Measurements from ENCODE around the gene MYEOV.

The MYEOV gene

DNA sequence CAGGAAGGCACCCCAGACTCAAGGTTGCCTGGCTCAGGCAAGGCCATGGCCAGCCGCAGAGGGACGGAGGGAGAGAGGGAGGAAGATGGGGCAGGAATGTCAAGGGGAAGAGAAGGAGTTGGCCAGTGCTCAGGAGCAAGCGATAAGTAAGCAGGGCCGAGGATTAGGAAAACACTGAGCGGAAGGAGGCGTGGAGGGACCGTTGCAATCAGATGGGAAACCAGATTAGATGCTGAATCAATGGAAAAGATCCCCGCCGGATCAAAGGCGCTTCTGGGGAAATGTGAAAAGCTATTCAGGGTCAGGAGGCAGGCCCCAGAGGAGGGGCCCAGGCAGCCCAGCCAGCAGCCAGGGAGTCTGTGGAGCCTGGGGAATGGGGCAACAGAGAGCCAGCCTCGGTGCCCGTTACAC lies 26.6 kb upstream of the MYEOV start:
- no peak for DNase-seq

- DNase-seq = no peak
These were observed 25.0 kb upstream of the MYEOV start for GRCh38 chr11:69268911-69269310.

DNA sequence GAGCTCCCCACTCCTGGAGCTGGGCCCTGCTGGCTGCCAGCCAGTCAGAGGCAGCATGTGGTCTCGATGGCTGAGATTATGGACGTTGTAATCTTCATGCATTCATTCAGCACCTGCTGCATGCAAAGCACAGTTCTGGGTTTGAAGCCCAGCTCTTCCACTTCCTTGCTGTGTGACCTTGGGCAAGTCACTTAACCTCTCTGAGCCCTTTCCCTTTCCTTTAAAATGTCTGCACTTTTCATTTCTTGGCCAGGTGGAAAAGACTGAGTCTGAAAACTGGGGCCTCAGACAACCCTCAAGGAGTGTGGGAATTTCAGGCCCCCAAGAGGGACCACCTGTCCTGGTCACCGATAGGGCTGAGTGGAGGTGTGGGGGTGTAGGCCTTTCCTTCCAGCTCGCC lies 24.6 kb upstream of the MYEOV start:
- no peak for DNase-seq

- DNase-seq = no peak
These were observed 23.8 kb upstream of the MYEOV start for GRCh38 chr11:69269926-69270697.

DNA sequence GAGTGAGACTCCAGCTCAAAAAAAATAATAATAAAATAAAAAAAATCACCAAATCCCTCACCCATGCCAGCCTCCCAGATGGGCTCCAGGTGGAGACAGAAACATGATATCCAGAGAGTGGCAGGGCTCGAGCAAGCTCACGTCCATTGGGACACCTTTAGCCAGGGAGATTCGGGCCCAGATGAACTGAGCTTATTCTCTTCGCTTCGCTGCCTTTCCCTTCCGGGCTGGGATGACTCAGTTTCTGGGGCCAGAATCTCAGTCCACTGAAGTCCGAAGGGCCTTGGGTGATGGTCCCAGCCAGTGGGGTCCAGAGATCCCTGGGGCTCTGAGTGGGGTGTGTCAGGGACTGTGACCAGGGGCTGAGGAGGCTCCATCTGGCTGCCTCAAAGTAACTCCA lies 23.0 kb upstream of the MYEOV start:
- no peak for DNase-seq

GRCh38 chr11:69272055-69272454 lies 21.9 kb upstream of the MYEOV start:
- no peak for DNase-seq

GRCh38 chr11:69272831-69273485 lies 21.0 kb upstream of the MYEOV start:
- DNase-seq = no peak

DNA sequence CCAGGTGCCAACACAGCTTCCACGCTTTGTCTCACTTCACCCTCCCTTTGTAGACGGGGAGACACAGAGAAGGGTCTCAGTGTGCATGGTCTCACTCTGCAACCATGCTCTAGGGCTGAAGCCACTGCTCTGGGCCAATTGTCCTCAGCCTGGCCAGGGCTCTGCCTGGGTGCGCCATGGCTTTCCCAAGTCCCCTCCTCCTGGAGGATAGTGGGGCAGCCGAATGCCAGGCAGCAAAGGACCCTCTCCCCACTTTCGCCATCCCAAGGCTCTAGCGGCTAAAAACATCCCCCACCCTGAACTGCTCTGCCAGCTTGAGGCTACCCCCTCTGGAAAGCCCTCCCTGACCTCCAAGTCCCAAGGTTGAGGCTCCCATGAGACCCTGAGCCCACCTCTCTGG lies 20.4 kb upstream of the MYEOV start:
- no peak for DNase-seq

DNA sequence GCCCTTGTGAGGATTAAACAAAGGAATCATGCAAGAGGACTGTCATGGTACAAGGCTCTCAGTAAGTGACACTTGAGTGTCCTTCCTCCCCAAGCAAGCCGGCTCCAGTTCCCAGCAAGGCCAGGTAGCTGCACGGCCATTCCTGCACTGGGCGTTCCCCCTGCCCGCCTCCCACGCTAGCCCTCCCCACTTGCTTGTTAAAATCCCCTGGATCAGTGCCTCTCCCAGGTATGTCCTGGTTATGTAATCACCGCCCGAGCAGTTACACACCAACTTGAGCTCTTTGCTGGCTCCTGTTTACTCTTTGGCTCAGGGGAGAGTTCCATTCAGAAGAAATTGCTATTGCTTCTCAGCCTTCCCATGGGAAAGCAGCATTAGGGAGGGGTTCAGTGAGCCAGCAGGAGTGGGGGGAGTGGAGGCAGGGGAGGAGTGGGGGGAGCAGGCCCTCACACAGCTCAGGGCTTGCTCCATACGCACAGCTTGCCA lies 19.4 kb upstream of the MYEOV start:
- DNase-seq = no peak

GRCh38 chr11:69275178-69275577 lies 18.8 kb upstream of the MYEOV start:
- DNase-seq = no peak

DNA sequence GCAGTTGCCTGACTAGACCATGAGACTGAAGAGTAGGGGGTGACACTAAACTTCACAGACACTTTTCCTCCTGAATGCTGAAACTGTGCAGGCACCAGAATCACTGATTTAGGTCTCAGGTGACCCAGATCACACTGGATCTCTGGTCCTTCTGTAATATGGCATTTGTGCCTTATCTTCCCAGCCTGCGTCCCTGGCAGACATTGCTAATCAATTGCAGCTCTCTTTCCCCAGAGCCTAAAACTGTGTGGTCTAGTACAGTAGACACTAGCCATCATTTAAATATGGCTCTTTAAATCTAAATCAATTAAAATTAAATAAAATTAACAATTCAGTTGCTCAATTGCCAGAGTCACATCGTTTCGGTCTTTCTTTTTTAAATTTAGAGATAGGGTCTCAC lies 17.8 kb upstream of the MYEOV start:
- DNase-seq = no peak

DNA sequence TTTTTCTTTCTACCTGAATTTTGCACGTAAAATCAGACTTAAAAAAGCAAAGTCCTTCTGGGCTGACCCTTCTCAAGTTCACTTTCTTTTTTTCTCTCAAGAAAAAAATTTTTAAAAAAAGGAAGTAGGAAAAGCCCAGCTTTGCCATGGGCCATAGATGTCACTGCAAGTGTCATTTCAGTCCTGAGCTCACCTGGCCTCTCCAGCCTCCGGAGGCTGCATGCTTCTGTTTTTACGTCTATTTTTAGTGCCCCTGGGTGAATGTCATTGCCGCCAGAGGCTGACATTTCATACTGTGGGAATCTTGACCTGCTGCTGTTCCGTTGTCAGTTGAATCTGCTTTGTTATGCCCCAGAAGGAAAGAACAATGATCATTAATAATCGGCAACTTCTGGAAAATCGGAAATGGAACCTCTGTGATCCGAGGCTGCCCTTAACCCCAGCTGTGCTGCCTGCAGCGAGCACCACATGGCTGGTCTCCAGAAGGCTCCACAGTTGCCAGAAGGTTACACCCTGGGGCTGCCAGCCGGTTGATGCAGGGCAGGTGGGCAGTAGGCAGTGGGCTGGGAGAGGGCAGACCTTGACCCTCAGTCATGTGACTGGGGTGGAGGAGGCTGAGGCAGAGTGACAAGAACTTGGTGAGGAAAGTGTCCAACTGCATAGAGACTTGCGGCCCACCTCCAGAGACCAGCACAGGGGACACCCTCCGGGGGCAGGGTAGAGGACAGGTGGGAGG lies 16.7 kb upstream of the MYEOV start:
- no peak for DNase-seq

DNA sequence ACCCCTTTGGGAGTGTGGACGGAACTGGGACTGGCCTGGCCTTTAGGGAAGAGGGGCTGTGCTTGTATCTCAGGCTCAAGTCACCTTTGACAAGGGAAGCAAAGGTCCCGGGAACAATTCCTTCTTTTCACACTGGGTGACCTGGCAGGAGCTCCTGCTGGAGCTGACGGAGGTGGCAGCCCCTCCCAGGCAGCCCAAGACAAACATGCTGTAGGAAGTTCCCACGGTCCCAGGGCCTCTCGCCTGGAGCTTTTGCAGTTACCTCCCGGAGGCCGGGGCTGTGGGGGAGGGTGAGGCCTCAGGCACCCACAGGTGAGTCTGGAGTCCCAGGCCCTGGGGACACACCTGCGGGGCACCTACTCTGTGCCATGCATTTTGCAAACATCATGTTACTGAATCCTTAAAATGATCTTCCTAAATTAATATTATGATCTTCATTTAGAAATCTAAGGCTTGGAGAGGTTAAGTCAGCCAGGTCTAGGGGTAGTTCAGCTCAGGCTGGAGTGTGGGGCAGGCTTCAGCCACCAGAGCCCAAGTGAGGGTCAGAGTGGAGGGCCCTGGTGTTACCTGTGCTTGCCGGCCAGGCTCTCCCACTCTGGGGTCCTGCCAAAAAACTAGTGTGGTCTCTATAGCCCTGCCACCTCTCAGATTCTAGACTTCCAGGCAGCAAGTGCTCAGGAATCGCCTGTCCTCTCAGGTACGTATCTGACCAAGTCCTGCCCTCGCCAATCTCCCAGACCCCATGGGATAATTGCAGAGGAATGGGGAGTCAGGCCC lies 15.7 kb upstream of the MYEOV start:
- no peak for DNase-seq

GRCh38 chr11:69280451-69280850 lies 13.5 kb upstream of the MYEOV start:
- no peak for DNase-seq

DNA sequence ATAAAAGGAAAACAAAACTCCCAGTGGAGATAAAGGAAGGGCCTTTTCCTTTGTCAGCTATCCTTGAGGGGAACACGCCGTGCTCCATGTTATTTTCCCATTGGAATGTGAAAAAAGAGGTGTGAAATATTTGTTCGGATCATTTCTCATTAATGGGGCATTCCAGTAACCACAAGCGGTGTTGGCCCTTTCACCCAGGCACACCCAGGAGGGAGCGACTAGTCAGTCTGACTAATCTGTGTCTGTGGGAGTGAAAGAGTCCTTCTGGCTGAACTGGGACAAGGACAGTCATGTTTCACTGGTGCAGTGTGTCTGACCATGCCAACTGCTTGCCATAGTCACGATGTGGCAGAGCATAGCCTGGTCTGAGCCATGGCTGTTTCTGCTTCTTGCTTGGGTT lies 13.0 kb upstream of the MYEOV start:
- DNase-seq = no peak

- no peak for DNase-seq
These were observed 10.5 kb upstream of the MYEOV start for GRCh38 chr11:69283446-69283845.

DNA sequence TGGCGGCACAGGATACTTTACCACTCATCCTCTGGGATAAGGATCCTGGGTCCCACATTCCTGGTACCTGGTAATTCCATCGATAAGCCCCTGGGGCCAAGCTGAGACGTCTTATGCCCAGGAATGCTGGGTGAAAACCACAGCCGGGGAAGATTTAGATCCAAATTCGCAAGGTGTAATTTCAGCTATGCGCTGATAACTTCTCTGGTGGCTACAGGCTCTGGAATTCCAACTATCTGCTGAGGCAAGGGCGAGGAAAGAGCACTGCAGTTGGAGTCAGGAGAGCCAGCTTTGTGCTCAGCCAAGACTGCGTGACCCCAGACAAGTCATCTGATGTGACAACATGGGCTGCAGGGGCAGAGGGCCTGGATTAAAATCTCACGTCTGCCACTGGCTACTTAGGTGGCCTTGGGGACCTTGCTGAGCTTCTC lies 9.9 kb upstream of the MYEOV start:
- no peak for DNase-seq

DNA sequence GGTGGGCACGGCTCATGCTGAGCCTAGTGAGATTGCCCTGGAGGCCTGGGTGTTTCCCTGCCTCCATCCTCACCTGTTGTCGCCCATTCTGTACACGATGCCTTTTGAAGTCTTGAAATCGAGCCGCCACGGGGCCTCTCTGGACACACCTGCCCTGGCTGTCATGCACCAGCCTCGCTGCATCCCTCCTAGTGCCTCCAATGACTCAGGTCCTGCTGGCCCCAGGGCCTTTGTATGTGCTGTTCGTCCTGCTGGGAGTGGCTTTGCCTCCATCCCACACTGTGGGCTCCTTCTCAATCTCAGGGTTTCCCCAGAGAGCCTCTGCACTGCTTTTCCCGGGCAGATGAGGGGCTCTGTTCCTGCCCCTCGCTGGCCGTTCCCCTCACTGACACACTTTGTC lies 8.9 kb upstream of the MYEOV start:
- no peak for DNase-seq

DNA sequence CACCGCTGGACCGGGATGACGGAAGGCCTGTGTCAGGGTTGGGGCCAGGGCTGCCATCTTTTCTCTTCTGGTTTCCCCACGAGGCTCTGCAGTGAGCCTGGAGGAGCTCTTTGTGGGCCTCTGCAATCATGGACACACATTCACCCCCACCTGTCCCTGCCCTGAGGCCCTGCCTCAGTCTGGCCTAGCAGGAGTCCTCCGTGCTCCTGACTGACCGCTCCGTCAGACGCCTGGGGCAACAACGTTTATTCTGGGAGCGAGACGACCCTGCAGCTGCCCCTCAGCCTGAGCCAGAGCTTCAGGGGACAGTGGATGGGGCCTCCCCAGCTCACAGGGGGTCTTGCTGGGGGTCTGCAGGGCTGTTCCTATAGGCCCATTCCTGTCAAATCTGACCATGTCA lies 8.2 kb upstream of the MYEOV start:
- no peak for DNase-seq

GRCh38 chr11:69286374-69287371 lies 7.3 kb upstream of the MYEOV start:
- DNase-seq = no peak

GRCh38 chr11:69287968-69288882 lies 5.7 kb upstream of the MYEOV start:
- no peak for DNase-seq
